HL-60 (cell line): ENCODE results near the gene ANLN.
"Not testable (repeated sequence)": the region's sequence is repeated elsewhere in the genome, so short reads cannot be mapped to it uniquely, and the experiment has no call there.

Source experiments
- DNase-seq, 2 experiments: peaks; one replicate each; pipeline ENCODE4 v3.0.0-alpha.2; 2010 to 2020; ENCODE audit warnings: low read depth in 1 of 2, low spot score in 1 of 2
- H3K27ac ChIP-seq: fragments of 250-450 bp; sonication (Bioruptor Pico); replicated peaks from 2 replicates; pipeline ENCODE4 v1.5.1; 2020; ENCODE audit warnings: mild to moderate bottlenecking, moderate library complexity
- H3K27me3 ChIP-seq: fragments of 250-450 bp; sonication (Bioruptor Pico); 2 replicates; pipeline ENCODE4 v1.5.1; 2021; ENCODE audit warnings: mild to moderate bottlenecking, moderate library complexity; ENCODE audit not compliant: insufficient read depth, poor library complexity, severe bottlenecking
- H3K4me3 ChIP-seq: replicated peaks from 2 replicates; pipeline ENCODE4 v1.5.1; 2011; ENCODE audit warnings: mild to moderate bottlenecking, control low read depth, low read length; ENCODE audit not compliant: insufficient read depth
- CTCF ChIP-seq: IDR thresholded peaks from one replicate; pipeline ENCODE4 v1.5.1; 2011; ENCODE audit warnings: low read length, control low read depth, inconsistent platforms; ENCODE audit not compliant: insufficient read depth
- GABPA ChIP-seq: IDR thresholded peaks from 2 replicates; pipeline ENCODE4 v1.6.1; 2012; ENCODE audit warnings: low read depth
- POLR2AphosphoS5 ChIP-seq: IDR thresholded peaks from 2 replicates; pipeline ENCODE4 v1.6.1; 2012; ENCODE audit warnings: low read depth
- SPI1 ChIP-seq: IDR thresholded peaks from 2 replicates; pipeline ENCODE4 v1.6.1; 2012; ENCODE audit warnings: low read depth, mild to moderate bottlenecking, borderline replicate concordance
- TF ChIP-seq, protein P1 (sequence below): IDR thresholded peaks from 2 replicates; pipeline ENCODE4 v1.6.1; 2012; ENCODE audit warnings: low read depth; ENCODE audit not compliant: insufficient replicate concordance

The ANLN gene

DNA sequence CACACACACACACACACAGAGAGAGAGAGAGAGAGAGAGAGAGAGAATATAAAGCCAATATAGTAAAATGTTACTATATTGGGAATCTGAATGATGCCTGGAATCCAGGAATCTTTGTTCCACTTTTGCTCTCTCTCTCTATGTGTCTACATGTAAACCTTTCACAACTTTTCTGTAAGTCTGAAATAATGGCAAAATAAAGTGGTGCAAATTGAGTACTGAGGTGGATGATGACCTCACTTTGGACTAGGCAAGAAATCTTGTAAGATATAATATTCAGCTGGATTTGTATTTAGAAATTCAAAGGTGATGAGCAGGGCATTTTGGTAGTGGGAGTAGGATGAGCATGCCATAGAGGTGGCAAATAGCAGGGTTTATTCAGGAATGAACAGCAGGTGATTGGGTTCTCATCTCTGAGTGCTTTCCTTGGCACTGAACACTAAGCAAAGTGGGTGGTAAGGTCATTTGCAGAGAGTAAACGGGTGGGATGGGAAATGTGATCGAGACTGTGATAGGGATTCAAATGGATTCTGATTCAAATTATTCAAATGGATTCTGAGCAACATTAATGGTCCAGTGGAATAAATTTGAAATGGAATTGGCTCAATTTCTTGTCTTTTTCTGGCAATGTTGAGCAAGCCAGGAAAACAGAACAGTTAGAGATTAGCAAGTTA, 9.7 kb upstream of the ANLN start:
- no peak for TF ChIP-seq SPI1
- no peak for TF ChIP-seq POLR2AphosphoS5
- TF ChIP-seq, protein P1, sequence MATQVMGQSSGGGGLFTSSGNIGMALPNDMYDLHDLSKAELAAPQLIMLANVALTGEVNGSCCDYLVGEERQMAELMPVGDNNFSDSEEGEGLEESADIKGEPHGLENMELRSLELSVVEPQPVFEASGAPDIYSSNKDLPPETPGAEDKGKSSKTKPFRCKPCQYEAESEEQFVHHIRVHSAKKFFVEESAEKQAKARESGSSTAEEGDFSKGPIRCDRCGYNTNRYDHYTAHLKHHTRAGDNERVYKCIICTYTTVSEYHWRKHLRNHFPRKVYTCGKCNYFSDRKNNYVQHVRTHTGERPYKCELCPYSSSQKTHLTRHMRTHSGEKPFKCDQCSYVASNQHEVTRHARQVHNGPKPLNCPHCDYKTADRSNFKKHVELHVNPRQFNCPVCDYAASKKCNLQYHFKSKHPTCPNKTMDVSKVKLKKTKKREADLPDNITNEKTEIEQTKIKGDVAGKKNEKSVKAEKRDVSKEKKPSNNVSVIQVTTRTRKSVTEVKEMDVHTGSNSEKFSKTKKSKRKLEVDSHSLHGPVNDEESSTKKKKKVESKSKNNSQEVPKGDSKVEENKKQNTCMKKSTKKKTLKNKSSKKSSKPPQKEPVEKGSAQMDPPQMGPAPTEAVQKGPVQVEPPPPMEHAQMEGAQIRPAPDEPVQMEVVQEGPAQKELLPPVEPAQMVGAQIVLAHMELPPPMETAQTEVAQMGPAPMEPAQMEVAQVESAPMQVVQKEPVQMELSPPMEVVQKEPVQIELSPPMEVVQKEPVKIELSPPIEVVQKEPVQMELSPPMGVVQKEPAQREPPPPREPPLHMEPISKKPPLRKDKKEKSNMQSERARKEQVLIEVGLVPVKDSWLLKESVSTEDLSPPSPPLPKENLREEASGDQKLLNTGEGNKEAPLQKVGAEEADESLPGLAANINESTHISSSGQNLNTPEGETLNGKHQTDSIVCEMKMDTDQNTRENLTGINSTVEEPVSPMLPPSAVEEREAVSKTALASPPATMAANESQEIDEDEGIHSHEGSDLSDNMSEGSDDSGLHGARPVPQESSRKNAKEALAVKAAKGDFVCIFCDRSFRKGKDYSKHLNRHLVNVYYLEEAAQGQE: no peak
- no peak for TF ChIP-seq CTCF
- TF ChIP-seq GABPA: no peak
- DNase-seq: no peak
- no peak overlapping the region for H3K27ac ChIP-seq
- H3K4me3 ChIP-seq: no peak overlapping the region
- no peaks in the 10 kb centered on the region for H3K27me3 ChIP-seq

DNA sequence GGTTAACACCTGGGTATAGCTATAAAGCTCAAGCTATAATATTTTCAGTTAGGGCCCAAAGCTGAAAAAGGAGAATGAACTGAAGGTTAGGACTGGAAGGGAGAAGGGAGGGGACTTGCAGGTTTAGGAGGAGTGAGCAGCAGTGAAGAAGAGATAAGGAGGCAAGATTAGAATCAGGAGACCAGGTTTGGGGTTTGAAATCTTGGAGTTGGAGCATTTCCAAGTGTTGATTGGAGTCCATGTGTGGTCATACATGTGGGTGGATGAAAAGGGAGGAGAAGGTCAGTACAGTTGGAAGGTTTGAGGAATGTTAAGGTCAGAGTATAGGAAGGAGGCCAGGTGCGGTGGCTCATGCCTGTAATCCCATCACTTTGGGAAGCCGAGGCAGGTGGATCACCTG, 8.6 kb upstream of the ANLN start:
- Histone ChIP-seq H3K27me3 (no peaks in the 10 kb centered on the region), H3K4me3 (no peak overlapping the region), H3K27ac (no peak overlapping the region)
- TF ChIP-seq POLR2AphosphoS5: no peak
- TF ChIP-seq CTCF: no peak
- TF ChIP-seq GABPA: no peak
- TF ChIP-seq, protein P1: no peak
- no peak for TF ChIP-seq SPI1
- DNase-seq: no peak

GRCh38 chr7:36383284-36383683, 6.4 kb upstream of the ANLN start:
- not testable (repeated sequence) for DNase-seq, H3K27me3 ChIP-seq

GRCh38 chr7:36385646-36386045, 4.0 kb upstream of the ANLN start:
- H3K27me3 ChIP-seq, H3K27ac ChIP-seq, H3K4me3 ChIP-seq, DNase-seq: not testable (repeated sequence)

More at GRCh38 chr7:36383284-36383683, 6.4 kb upstream of the ANLN start:
- H3K27ac ChIP-seq, H3K4me3 ChIP-seq: not testable (repeated sequence)

- no peak for DNase-seq
- no peaks in the 10 kb centered on the region for H3K27me3 ChIP-seq
- TF ChIP-seq SPI1 (no peak), POLR2AphosphoS5 (no peak), CTCF (no peak), GABPA (no peak)
- TF ChIP-seq, protein P1: no peak
- no peak overlapping the region for H3K4me3 ChIP-seq
- no peak overlapping the region for H3K27ac ChIP-seq
These were observed 2.0 kb upstream of the ANLN start for GRCh38 chr7:36387435-36388231.
